Astrocyte (in vitro differentiated cells and primary cell): ENCODE data around the gene EMC10. TPM values are rescaled to one million over a fixed set of nuclear protein-coding genes. Genes with fewer than 3 reads are reported as not detected.

Experiments used
- DNase-seq: peaks from one replicate; pipeline ENCODE4 v3.0.0-alpha.2; 2010; ENCODE audit warnings: low read depth
- FAIRE-seq: peaks from 2 replicates; lab custom pipeline; 2011; peaks lifted over from hg19 to GRCh38; lab: Jason Lieb, UNC
- H2AFZ ChIP-seq: 2 replicates; pipeline ENCODE4 v1.6.0; 2012; ENCODE audit warnings: low read depth, low read length, inconsistent platforms
- H3K27ac ChIP-seq: 2 replicates; pipeline ENCODE4 v1.5.1; 2011; ENCODE audit warnings: low read depth, low read length, inconsistent platforms
- H3K27me3 ChIP-seq: 2 replicates; pipeline ENCODE4 v1.6.0; 2011; ENCODE audit warnings: low read length, inconsistent platforms; ENCODE audit not compliant: insufficient read depth
- H3K36me3 ChIP-seq: 2 replicates; pipeline ENCODE4 v1.5.1; 2011; ENCODE audit warnings: low read length, inconsistent platforms; ENCODE audit not compliant: insufficient read depth
- H3K4me1 ChIP-seq: 2 replicates; pipeline ENCODE4 v1.5.1; 2011; ENCODE audit warnings: low read length, inconsistent platforms; ENCODE audit not compliant: insufficient read depth
- H3K4me2 ChIP-seq: 2 replicates; pipeline ENCODE4 v1.6.0; 2012; ENCODE audit warnings: low read length, inconsistent platforms
- H3K4me3 ChIP-seq: 2 replicates; pipeline ENCODE4 v1.5.1; 2011; ENCODE audit warnings: low read depth, mild to moderate bottlenecking, low read length, inconsistent platforms; ENCODE audit not compliant: insufficient read depth
- H3K79me2 ChIP-seq: 2 replicates; pipeline ENCODE4 v1.6.0; 2012; ENCODE audit warnings: mild to moderate bottlenecking, low read length, inconsistent platforms; ENCODE audit not compliant: insufficient read depth
- H3K9ac ChIP-seq: 2 replicates; pipeline ENCODE4 v1.6.0; 2012; ENCODE audit warnings: mild to moderate bottlenecking, low read length, inconsistent platforms
- H3K9me3 ChIP-seq: 2 replicates; pipeline ENCODE4 v1.5.1; 2012; ENCODE audit warnings: low read depth, mild to moderate bottlenecking, low read length, inconsistent platforms; ENCODE audit not compliant: insufficient read depth
- H4K20me1 ChIP-seq: 2 replicates; pipeline ENCODE4 v1.6.0; 2012; ENCODE audit warnings: low read length, inconsistent platforms; ENCODE audit not compliant: insufficient read depth
- H3K27ac Mint-ChIP-seq: one replicate; pipeline ENCODE4 v1.8.0; 2021; ENCODE audit warnings: mild to moderate bottlenecking, mixed read lengths; ENCODE audit not compliant: unreplicated experiment
- H3K27me3 Mint-ChIP-seq: one replicate; pipeline ENCODE4 v1.8.0; 2021; ENCODE audit warnings: low read depth, mixed read lengths; ENCODE audit not compliant: unreplicated experiment
- H3K36me3 Mint-ChIP-seq: one replicate; pipeline ENCODE4 v1.8.0; 2021; ENCODE audit warnings: low read depth, mixed read lengths; ENCODE audit not compliant: unreplicated experiment
- H3K4me1 Mint-ChIP-seq: one replicate; pipeline ENCODE4 v1.8.0; 2021; ENCODE audit warnings: low read depth, mixed read lengths; ENCODE audit not compliant: unreplicated experiment
- H3K4me3 Mint-ChIP-seq: one replicate; pipeline ENCODE4 v1.8.0; 2021; ENCODE audit warnings: mild to moderate bottlenecking, moderate library complexity, mixed read lengths; ENCODE audit not compliant: unreplicated experiment
- H3K9me3 Mint-ChIP-seq: one replicate; pipeline ENCODE4 v1.8.0; 2021; ENCODE audit warnings: mild to moderate bottlenecking, mixed read lengths; ENCODE audit not compliant: unreplicated experiment
- EZH2 ChIP-seq: IDR thresholded peaks from 2 replicates; pipeline ENCODE4 v1.6.1; 2012; ENCODE audit warnings: mild to moderate bottlenecking, low read length, inconsistent platforms; ENCODE audit not compliant: insufficient read depth
- total RNA-seq: library from RNA; stranded (reverse); gene quantifications from 2 replicates; pipeline ENCODE4 v1.2.1, GENCODE V29; 2021
- TF ChIP-seq, protein P1 (sequence below): IDR thresholded peaks from 2 replicates; pipeline ENCODE4 v1.5.1; 2011; ENCODE audit warnings: low read depth, mild to moderate bottlenecking, inconsistent platforms, low read length, moderate library complexity; ENCODE audit not compliant: insufficient read depth

The EMC10 gene
- total RNA-seq, 1 donor from 2014 or later: not detected

DNA sequence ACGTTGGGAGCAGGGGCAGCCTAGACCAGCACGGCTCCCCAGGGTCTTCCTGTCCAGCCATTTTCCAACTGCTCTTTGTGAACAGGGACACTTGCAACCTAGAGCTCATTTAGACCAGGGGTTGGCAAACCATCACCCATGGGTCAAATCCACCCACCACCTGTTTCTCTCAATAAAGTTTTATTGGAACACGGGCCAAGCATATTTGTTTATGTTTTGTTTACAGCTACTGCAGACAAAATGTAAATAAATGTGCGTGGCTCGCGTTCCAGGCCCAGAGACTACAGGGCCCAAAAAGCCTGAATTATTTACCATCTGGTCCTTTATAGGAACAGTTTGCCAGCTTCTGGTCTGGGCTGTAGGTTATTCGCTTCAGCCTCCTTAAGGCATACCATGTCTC is 13.3 kb upstream of the EMC10 start:
- H3K36me3 ChIP-seq: no peaks in the 10 kb centered on the region
- TF ChIP-seq EZH2: no peak
- TF ChIP-seq, protein P1, sequence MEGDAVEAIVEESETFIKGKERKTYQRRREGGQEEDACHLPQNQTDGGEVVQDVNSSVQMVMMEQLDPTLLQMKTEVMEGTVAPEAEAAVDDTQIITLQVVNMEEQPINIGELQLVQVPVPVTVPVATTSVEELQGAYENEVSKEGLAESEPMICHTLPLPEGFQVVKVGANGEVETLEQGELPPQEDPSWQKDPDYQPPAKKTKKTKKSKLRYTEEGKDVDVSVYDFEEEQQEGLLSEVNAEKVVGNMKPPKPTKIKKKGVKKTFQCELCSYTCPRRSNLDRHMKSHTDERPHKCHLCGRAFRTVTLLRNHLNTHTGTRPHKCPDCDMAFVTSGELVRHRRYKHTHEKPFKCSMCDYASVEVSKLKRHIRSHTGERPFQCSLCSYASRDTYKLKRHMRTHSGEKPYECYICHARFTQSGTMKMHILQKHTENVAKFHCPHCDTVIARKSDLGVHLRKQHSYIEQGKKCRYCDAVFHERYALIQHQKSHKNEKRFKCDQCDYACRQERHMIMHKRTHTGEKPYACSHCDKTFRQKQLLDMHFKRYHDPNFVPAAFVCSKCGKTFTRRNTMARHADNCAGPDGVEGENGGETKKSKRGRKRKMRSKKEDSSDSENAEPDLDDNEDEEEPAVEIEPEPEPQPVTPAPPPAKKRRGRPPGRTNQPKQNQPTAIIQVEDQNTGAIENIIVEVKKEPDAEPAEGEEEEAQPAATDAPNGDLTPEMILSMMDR: no peak
- Mint-ChIP-seq H3K27ac (no peak overlapping the region), H3K4me3 (no peak overlapping the region), H3K9me3 (peaks cover 18% of the 10 kb centered on the region), H3K27me3 (peaks cover 2% of the 10 kb centered on the region), H3K36me3 (no peaks in the 10 kb centered on the region), H3K4me1 (no peaks in the 10 kb centered on the region)
- H3K4me2 ChIP-seq: no peak overlapping the region
- FAIRE-seq: no peak
- H4K20me1 ChIP-seq: no peaks in the 10 kb centered on the region
- H3K9me3 ChIP-seq: no peaks in the 10 kb centered on the region
- H3K4me1 ChIP-seq: peaks cover 5% of the 10 kb centered on the region
- H3K27ac ChIP-seq: no peak overlapping the region
- no peak for DNase-seq
- H3K4me3 ChIP-seq: no peak overlapping the region
- H3K9ac ChIP-seq: no peak overlapping the region
- H3K79me2 ChIP-seq: no peaks in the 10 kb centered on the region
- no peak overlapping the region for H2AFZ ChIP-seq
- H3K27me3 ChIP-seq: no peaks in the 10 kb centered on the region

DNA sequence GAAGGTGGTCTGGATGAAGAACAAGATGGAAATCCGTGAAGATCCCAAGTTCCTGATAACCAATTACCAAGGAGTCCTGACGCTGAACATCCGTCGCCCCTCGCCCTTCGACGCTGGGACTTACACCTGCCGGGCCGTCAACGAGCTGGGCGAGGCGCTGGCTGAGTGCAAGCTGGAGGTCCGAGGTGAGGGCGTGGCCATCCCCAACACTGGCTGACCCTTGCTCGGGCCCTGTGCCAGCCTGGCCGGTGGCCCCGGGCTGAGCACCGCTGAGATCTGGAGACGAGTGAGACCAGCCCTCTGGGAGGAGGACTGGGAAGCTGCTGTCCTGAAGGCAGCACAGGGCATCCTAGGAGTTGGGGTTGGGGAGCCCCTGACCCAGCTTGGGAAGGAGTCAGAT is 12.0 kb upstream of the EMC10 start:
- no peaks in the 10 kb centered on the region for H4K20me1 ChIP-seq
- H3K4me1 ChIP-seq: peaks cover 5% of the 10 kb centered on the region
- no peak overlapping the region for H3K27ac ChIP-seq
- Mint-ChIP-seq H3K9me3 (peaks cover 19% of the 10 kb centered on the region), H3K27me3 (peaks cover 2% of the 10 kb centered on the region), H3K27ac (no peak overlapping the region), H3K36me3 (no peaks in the 10 kb centered on the region), H3K4me1 (no peaks in the 10 kb centered on the region), H3K4me3 (no peak overlapping the region)
- H3K27me3 ChIP-seq: no peaks in the 10 kb centered on the region
- DNase-seq: no peak
- H3K79me2 ChIP-seq: no peaks in the 10 kb centered on the region
- H2AFZ ChIP-seq: no peak overlapping the region
- H3K36me3 ChIP-seq: no peaks in the 10 kb centered on the region
- no peak overlapping the region for H3K9ac ChIP-seq
- H3K9me3 ChIP-seq: no peaks in the 10 kb centered on the region
- no peak for FAIRE-seq
- no peak overlapping the region for H3K4me2 ChIP-seq
- no peak overlapping the region for H3K4me3 ChIP-seq
- no peak for TF ChIP-seq EZH2
- TF ChIP-seq, protein P1: no peak

DNA sequence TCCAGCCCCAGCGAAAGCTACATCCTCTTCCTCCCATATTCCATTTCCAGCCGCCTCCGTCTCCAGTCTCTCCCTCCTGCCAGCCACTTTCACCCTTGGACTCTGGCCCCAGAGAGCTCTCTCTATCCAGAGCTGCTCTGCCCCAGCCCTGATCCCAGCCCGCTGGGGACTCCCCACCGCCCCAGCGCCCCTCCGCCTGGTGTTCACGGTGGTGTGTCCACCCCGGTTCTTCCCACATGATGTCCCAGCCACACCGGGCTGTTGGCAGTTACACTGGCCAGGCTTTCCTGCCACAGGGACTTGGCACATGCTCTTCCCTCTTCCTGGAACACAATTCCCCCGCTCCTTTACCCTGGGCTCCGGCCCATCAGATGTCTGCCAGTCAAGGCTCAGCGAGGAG is 11.3 kb upstream of the EMC10 start:
- H2AFZ ChIP-seq: no peak overlapping the region
- FAIRE-seq (no peak), DNase-seq (no peak)
- H3K9me3 ChIP-seq: no peaks in the 10 kb centered on the region
- Mint-ChIP-seq H3K4me3 (no peak overlapping the region), H3K4me1 (no peaks in the 10 kb centered on the region), H3K36me3 (no peaks in the 10 kb centered on the region), H3K27me3 (peaks cover 2% of the 10 kb centered on the region), H3K9me3 (peaks cover 23% of the 10 kb centered on the region), H3K27ac (no peak overlapping the region)
- H3K4me2 ChIP-seq: no peak overlapping the region
- no peaks in the 10 kb centered on the region for H4K20me1 ChIP-seq
- H3K79me2 ChIP-seq: no peaks in the 10 kb centered on the region
- H3K27me3 ChIP-seq: no peaks in the 10 kb centered on the region
- H3K27ac ChIP-seq: no peak overlapping the region
- H3K4me1 ChIP-seq: peaks cover 5% of the 10 kb centered on the region
- H3K9ac ChIP-seq: no peak overlapping the region
- no peak for TF ChIP-seq EZH2
- TF ChIP-seq, protein P1: no peak
- no peaks in the 10 kb centered on the region for H3K36me3 ChIP-seq
- no peak overlapping the region for H3K4me3 ChIP-seq
